ENCODE data around the gene SIRPG. TPM values are rescaled to one million over a fixed set of nuclear protein-coding genes. Genes with fewer than 3 reads are reported as not detected.
"Not testable (repeated sequence)": the region's sequence is repeated elsewhere in the genome, so short reads cannot be mapped to it uniquely, and the experiment has no call there.

SIRPG gene
- total RNA-seq, 2 experiments from 2014 or later: 82.6 to 90.1 TPM

DNA sequence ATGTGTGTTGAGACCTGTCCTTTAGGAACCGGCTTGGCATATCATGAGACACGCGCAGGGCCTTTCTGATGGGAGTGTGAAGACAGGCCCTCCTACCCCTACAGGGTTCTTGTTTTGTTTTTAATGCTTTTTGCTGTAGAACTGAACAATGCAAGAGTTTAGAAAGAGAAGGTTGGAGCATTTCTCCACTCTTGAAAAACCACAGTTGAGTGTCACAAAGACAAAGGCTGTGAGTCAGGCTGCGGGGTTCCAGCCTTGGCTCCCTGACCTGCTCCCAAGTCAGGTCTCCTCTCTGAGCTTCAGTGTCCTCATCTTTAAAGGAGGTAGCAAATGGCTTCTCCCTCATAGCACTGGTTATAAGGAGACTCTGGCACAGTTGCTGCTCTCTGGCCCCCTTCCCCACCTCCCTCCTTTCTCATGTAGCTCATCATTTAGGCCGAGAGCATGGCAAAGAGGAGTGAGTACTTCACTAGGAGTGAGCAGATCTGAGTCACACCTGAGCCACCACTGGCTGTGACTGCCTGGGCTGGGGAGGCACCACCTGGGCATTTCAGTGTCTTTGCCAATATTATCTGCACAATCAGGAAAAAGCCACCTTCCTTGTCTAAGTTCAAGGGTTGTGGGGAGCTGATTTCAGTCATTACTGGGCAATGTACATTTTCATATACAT is 48.8 kb downstream of the SIRPG start:
- H3K36me3 Mint-ChIP-seq (ENCODE audit: low read depth); H3K4me1 Mint-ChIP-seq; H3K27ac Mint-ChIP-seq; CTCF ChIA-PET; H3K27me3 Mint-ChIP-seq; H3K4me3 Mint-ChIP-seq; H3K9me3 Mint-ChIP-seq; POLR2A ChIA-PET; DNase-seq: not testable (repeated sequence)

- Mint-ChIP-seq H3K4me3 (no peak overlapping the region), H3K4me1 (no peaks in the 10 kb centered on the region)
- CTCF ChIA-PET: no interaction called here
Observed at GRCh38 chr20:1600736-1601135, 56.8 kb downstream of the SIRPG start.

DNA sequence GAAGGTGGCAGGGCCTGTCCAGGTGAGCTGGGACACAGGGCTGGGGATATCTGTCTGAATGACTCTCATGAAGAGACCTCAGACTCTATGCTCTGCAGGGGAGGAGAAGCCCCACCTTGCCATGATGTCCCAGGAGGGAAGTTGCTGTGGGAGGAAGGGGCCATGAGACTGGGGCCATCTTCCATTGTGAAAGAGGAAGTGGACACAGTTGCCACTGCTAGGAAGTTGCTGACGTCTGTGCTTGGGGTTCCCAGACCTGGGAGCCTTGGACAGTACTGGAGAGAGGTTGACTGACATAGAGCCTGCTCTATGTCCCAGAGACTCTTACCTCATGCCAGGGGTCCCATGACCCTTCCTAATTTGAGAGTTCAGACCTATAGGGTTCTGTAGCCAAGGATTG is 62.2 kb downstream of the SIRPG start:
- H3K27me3 Mint-ChIP-seq: no peaks in the 10 kb centered on the region
- H3K4me1 Mint-ChIP-seq: no peaks in the 10 kb centered on the region
- no peak overlapping the region for H3K4me3 Mint-ChIP-seq
- no peaks in the 10 kb centered on the region for H3K36me3 Mint-ChIP-seq (ENCODE audit: low read depth)
- no peak for DNase-seq
- H3K27ac Mint-ChIP-seq: no peak overlapping the region
- ChIA-PET CTCF (no interaction called here), POLR2A (no interaction called here)
- no peaks in the 10 kb centered on the region for H3K9me3 Mint-ChIP-seq

More at GRCh38 chr20:1600736-1601135, 56.8 kb downstream of the SIRPG start:
- H3K27me3 Mint-ChIP-seq: no peaks in the 10 kb centered on the region
- H3K36me3 Mint-ChIP-seq (ENCODE audit: low read depth): no peaks in the 10 kb centered on the region
- H3K9me3 Mint-ChIP-seq: no peaks in the 10 kb centered on the region
- H3K27ac Mint-ChIP-seq: no peak overlapping the region
- POLR2A ChIA-PET: no interaction called here
- DNase-seq: no peak

DNA sequence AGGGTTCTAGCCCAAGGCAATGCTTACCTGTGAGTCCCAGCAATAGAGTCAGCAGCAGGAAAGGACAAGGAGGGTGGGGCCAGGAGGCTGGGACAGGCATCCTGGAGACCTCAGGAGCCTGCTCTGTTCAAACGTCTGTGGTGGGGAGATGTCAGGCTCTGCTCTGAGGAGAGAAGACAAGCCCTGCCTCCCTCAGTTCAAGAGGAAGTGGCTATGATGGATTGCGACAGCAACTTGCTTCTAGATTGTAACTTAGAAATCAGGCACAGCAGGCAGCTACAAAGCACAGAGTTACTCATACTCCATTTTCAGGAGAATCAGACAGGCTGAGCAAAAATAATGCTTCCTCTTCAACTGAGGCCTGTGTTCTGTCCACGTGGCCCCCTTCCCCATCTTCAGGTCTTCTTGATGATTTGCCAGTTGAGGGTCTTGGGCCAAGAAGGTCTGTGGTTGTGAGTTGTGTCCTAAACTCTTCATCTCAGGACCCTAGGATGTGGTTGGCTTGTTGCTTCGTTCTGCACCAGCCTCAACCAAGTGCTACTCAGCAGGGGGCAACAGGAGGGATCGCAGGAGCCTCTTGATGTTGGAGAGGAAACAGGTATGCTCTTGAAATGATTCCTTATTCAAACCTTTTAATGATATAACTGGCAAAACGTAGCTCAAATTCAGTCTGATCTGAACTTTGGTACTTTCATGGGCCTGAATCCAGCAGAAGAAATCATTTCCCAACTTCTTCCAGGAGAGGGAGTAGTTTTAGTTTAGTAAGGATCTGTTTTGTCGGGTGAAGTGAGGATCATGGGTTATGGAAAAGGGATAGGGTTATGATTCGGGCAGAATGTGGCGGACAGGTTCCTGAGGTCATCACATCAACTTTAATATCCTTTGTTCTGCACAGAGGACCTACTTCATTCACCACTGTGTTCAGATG is 68.8 kb downstream of the SIRPG start:
- POLR2A ChIA-PET: no interaction called here
- no peak overlapping the region for H3K4me3 Mint-ChIP-seq

DNA sequence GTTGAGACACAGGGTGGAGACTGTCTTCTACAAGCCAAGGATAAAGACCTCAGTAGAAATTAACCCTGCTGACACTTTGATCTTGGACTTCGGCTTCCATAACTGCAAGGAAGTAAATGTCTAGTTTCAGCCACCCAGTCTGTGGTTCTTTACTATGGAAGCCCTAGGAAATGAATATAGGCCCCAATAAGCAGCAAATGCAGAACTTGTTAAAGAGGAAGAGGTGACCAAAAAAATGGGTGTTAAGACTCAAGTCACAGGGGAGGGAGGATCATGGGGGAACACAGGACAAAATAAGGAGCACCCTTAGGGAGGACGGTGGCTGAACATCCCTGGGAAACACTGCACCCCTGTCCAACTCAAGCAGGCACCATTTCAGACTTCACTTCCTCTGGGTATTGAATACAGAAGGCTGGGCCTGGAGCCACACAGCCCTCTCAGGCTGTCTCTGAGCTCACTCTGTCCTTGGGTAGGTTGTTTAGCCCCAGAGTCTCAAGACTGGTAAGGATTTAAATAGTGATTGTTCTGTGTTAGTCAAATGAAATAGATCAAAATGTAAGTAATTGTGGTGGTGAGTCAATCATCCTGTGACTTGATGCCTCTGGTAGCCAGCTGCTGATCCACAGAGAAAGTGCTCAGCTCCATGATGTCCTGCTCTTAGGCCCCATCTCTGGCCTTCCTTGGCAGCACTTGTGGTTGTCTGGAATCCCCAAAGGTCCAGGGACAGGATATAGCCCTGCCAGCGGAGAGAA is 69.6 kb downstream of the SIRPG start:
- Mint-ChIP-seq H3K27ac (no peak overlapping the region), H3K9me3 (no peaks in the 10 kb centered on the region)

More for the DNA sequence above, 68.8 kb downstream of the SIRPG start:
- no peak for DNase-seq
- Mint-ChIP-seq H3K36me3 (ENCODE audit: low read depth) (no peaks in the 10 kb centered on the region), H3K9me3 (no peaks in the 10 kb centered on the region), H3K27me3 (no peaks in the 10 kb centered on the region), H3K4me1 (no peaks in the 10 kb centered on the region), H3K27ac (no peak overlapping the region)
- CTCF ChIA-PET: no interaction called here

GRCh38 chr20:1579488-1579887 is 78.1 kb downstream of the SIRPG start:
- Mint-ChIP-seq H3K27me3 (no peaks in the 10 kb centered on the region), H3K4me3 (no peak overlapping the region), H3K4me1 (no peaks in the 10 kb centered on the region), H3K36me3 (ENCODE audit: low read depth) (no peaks in the 10 kb centered on the region), H3K27ac (no peak overlapping the region), H3K9me3 (no peaks in the 10 kb centered on the region)
- ChIA-PET POLR2A (no interaction called here), CTCF (interaction anchor here (1.3 kb wide), 1 partner anchor 36 kb away, joined by 4 read pairs; no protein-coding TSS in a partner anchor)
- no peak for DNase-seq

More for the DNA sequence above, 69.6 kb downstream of the SIRPG start:
- DNase-seq: no peak
- CTCF ChIA-PET: no interaction called here
- POLR2A ChIA-PET: no interaction called here
- H3K27me3 Mint-ChIP-seq: no peaks in the 10 kb centered on the region
- H3K4me1 Mint-ChIP-seq: no peaks in the 10 kb centered on the region
- H3K36me3 Mint-ChIP-seq (ENCODE audit: low read depth): no peaks in the 10 kb centered on the region
- no peak overlapping the region for H3K4me3 Mint-ChIP-seq

Other genes with a start within 250 kb of the SIRPG start
- 10 to 100 TPM; 56.5 to 64.8 TPM for gene NSFL1C, start 190.9 kb downstream of the SIRPG start, total RNA-seq
- not detected for gene SIRPB2, start 166.4 kb downstream of the SIRPG start, total RNA-seq
- under 1 TPM; 0.17 to 0.27 TPM for gene SIRPD, start 100.1 kb downstream of the SIRPG start, total RNA-seq
- gene SIRPB1, start 37.8 kb downstream of the SIRPG start, total RNA-seq: 1 to 10 TPM; 3.6 to 4.5 TPM
- not detected for gene SIRPA, start 237.6 kb upstream of the SIRPG start, total RNA-seq